Left forelimb (tissue), 1 donor: ENCODE measurements around the gene COA8.
A peak's percentile ranks its signal among the peaks of the same experiment; 100 is the strongest.
"Not testable (repeated sequence)": the region's sequence is repeated elsewhere in the genome, so short reads cannot be mapped to it uniquely, and the experiment has no call there.

Experiments used
- DNase-seq: peaks from one replicate; pipeline ENCODE4 v3.0.0-alpha.2; 2018; ENCODE audit warnings: low spot score

COA8 gene

GRCh38 chr14:103525430-103526246 is 37.1 kb upstream of the COA8 start:
- DNase-seq = not testable (repeated sequence)

GRCh38 chr14:103526247-103526913 is 36.4 kb upstream of the COA8 start:
- DNase-seq = no peak

- DNase-seq = no peak
Observed at GRCh38 chr14:103526914-103527248, 35.9 kb upstream of the COA8 start.

- DNase-seq = no peak
Observed at GRCh38 chr14:103527408-103528145, 35.2 kb upstream of the COA8 start.

- DNase-seq = no peak
Observed at GRCh38 chr14:103528146-103528586, 34.6 kb upstream of the COA8 start.

- DNase-seq = peak; percentile 96
Observed at GRCh38 chr14:103528587-103529382, 34.0 kb upstream of the COA8 start, which contains the start of gene TRMT61A. Gene TRMT61A (plus strand): TSS chr14:103529196. CDS start chr14:103529979, 783 bp downstream.

GRCh38 chr14:103529383-103530365 is 33.1 kb upstream of the COA8 start:
- no peak for DNase-seq

GRCh38 chr14:103530390-103530789 is 32.4 kb upstream of the COA8 start:
- DNase-seq = no peak

- no peak for DNase-seq
Observed at GRCh38 chr14:103530831-103531230, 31.9 kb upstream of the COA8 start.

- no peak for DNase-seq
Observed at GRCh38 chr14:103531421-103532215, 31.1 kb upstream of the COA8 start.

GRCh38 chr14:103532216-103533136 is 30.3 kb upstream of the COA8 start:
- no peak for DNase-seq

- no peak for DNase-seq
Observed at GRCh38 chr14:103533137-103533998, 29.4 kb upstream of the COA8 start.

GRCh38 chr14:103533999-103534575 is 28.7 kb upstream of the COA8 start:
- no peak for DNase-seq

- DNase-seq = no peak
Observed at GRCh38 chr14:103534576-103535061, 28.1 kb upstream of the COA8 start.

GRCh38 chr14:103535081-103535890 is 27.5 kb upstream of the COA8 start:
- DNase-seq = no peak

GRCh38 chr14:103535891-103536565 is 26.7 kb upstream of the COA8 start:
- no peak for DNase-seq
